PC-3 (cell line): ENCODE data around the gene HLCS. TPM values are rescaled to one million over a fixed set of nuclear protein-coding genes. Genes with fewer than 3 reads are reported as not detected.
A peak's percentile ranks its signal among the peaks of the same experiment; 100 is the strongest.

Experiments
- ATAC-seq: fragments of 200-7000 bp; cut with Tn5 transposase; 2 replicates; pipeline ENCODE4 v1.9.1; 2020; ENCODE audit warnings: mild to moderate bottlenecking, moderate library complexity
- BruUV-seq: library from RNA; stranded (reverse); fragments of 400-500 nt; replicated peaks from 2 replicates; lab custom pipeline; 2021; lab: Mats Ljungman, UMichigan
- CTCF ChIA-PET: fragments of 300-600 bp; sonication (Branson Sonifier 250); formaldehyde crosslinking; loops from one replicate; lab custom pipeline; 2022; ENCODE audit warnings: antibody characterized with exemption; lab: Charles Lee
- POLR2A ChIA-PET: fragments of 300-600 bp; sonication (Branson Sonifier 250); formaldehyde crosslinking; loops from one replicate; lab custom pipeline; 2022; ENCODE audit warnings: antibody characterized with exemption; ENCODE audit not compliant: unreplicated experiment; lab: Charles Lee
- DNase-seq: peaks from one replicate; pipeline ENCODE4 v3.0.0-alpha.2; 2015
- H2AFZ ChIP-seq: fragments of 300-600 bp; sonication (generic); 2 replicates; pipeline ENCODE4 v1.6.0; 2016; ENCODE audit warnings: antibody characterized with exemption, low read length
- H3F3A ChIP-seq: fragments of 300-600 bp; sonication (generic); one replicate; pipeline ENCODE4 v1.6.0; 2017; ENCODE audit warnings: antibody characterized with exemption, low read length, control low read depth, mild to moderate bottlenecking; ENCODE audit not compliant: unreplicated experiment
- H3K27ac ChIP-seq: fragments of 300-600 bp; sonication (generic); 2 replicates; pipeline ENCODE4 v1.5.1; 2016; ENCODE audit warnings: mild to moderate bottlenecking, low read length
- H3K27me3 ChIP-seq: fragments of 300-600 bp; sonication (generic); 2 replicates; pipeline ENCODE4 v1.6.1; 2016; ENCODE audit warnings: low read length, mixed read lengths
- H3K36me3 ChIP-seq: fragments of 300-600 bp; sonication (generic); 2 replicates; pipeline ENCODE4 v1.6.1; 2016; ENCODE audit warnings: low read depth, mixed run types, low read length, mixed read lengths
- H3K4me1 ChIP-seq: fragments of 300-600 bp; sonication (generic); 2 replicates; pipeline ENCODE4 v1.5.1; 2016; ENCODE audit warnings: low read length; ENCODE audit not compliant: insufficient read depth
- H3K4me2 ChIP-seq: fragments of 300-600 bp; sonication (generic); 2 replicates; pipeline ENCODE4 v1.6.0; 2016; ENCODE audit warnings: low read length
- H3K4me3 ChIP-seq: fragments of 300-600 bp; sonication (generic); 2 replicates; pipeline ENCODE4 v1.5.1; 2016; ENCODE audit warnings: mild to moderate bottlenecking, low read length, mixed read lengths
- H3K79me2 ChIP-seq: fragments of 300-600 bp; sonication (generic); 2 replicates; pipeline ENCODE4 v1.6.1; 2017; ENCODE audit warnings: low read length, mixed read lengths
- H3K9ac ChIP-seq: fragments of 300-600 bp; sonication (generic); 2 replicates; pipeline ENCODE4 v1.6.0; 2016; ENCODE audit warnings: mild to moderate bottlenecking, low read length
- H3K9me2 ChIP-seq: fragments of 300-600 bp; sonication (generic); replicated peaks from 2 replicates; pipeline ENCODE4 v1.6.1; 2016; ENCODE audit warnings: mixed run types, low read length, mixed read lengths
- H3K9me3 ChIP-seq: fragments of 300-600 bp; sonication (generic); 2 replicates; pipeline ENCODE4 v1.6.1; 2016; ENCODE audit warnings: low read length, mixed read lengths
- H4K20me1 ChIP-seq: fragments of 300-600 bp; sonication (generic); 2 replicates; pipeline ENCODE4 v1.6.1; 2016; ENCODE audit warnings: low read length, mixed read lengths
- EZH2 ChIP-seq: fragments of 300-600 bp; sonication (generic); IDR thresholded peaks from one replicate; pipeline ENCODE4 v1.6.1; 2017; ENCODE audit warnings: antibody characterized with exemption, mild to moderate bottlenecking, low read length; ENCODE audit not compliant: unreplicated experiment
- EZH2phosphoT487 ChIP-seq: fragments of 300-600 bp; sonication (generic); IDR thresholded peaks from 2 replicates; pipeline ENCODE4 v1.6.1; 2018; ENCODE audit warnings: mild to moderate bottlenecking, antibody characterized with exemption, low read length, borderline replicate concordance
- intact Hi-C: fragments of 100-400 bp; cut with micrococcal nuclease; formaldehyde crosslinking; loops from 2 replicates; pipeline ENCODE4 v1.9.0; 2023
- total RNA-seq: library from RNA; depleted of rRNA; stranded (reverse); fragments of >200 nt; gene quantifications from 2 replicates; pipeline ENCODE4 v1.2.3, GENCODE V29; 2014
- TF ChIP-seq, protein P1 (sequence below): fragments of 300-600 bp; sonication (generic); conservative IDR thresholded peaks from 2 replicates; pipeline ENCODE4 v1.5.1; 2017; ENCODE audit warnings: antibody characterized with exemption, low read depth, mild to moderate bottlenecking, low read length

The HLCS gene
- total RNA-seq, 1 experiment from 2014 or later = 44.1 TPM

DNA sequence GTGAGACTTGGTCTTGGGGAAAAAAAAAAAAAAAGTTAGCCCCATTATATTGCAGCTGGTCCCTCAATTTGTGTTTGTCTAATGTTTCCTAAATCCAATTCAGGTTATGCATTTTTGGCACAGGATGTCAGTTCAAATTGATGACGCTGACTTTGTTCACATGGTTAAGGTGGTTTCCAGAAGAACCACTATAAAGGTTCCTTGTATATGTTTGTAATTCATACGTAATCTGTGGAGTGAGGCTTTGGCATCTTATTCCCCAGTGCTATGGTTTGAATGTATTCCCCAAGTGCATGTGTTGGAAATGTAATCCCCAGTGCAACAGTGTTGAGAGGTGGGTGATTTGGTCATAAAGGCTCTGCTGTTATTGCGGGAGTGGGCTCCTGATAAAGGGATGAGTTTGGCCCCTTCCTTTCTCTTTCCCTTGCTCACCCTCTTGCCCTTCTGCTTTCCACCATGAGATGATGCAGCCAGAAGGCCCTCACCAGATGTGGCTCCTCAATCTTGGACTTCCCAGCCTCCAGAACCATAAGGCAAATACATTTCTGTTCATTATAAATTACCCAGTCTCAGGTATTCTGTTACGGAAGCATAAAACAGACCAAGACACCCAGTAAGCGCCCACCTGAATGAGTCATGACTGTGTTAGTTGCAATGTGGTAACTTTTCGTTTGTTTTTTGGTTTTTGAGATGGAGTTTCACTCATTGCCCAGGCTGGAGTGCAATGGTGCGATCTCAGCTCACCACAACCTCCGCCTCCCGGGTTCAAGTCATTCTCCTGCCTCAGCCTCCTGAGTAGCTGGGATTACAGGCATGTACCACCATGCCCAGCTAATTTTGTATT, 19.5 kb upstream of the HLCS start:
- H4K20me1 ChIP-seq = no peaks in the 10 kb centered on the region
- no peak overlapping the region for H3K4me3 ChIP-seq
- BruUV-seq = no TSS peak
- no peak overlapping the region for H3K9ac ChIP-seq
- H3K79me2 ChIP-seq = no peaks in the 10 kb centered on the region
- ATAC-seq (no peak), DNase-seq (no peak)
- H2AFZ ChIP-seq = no peak overlapping the region
- no peaks in the 10 kb centered on the region for H3K9me3 ChIP-seq
- CTCF ChIA-PET = no interaction called here
- H3K4me2 ChIP-seq = no peak overlapping the region
- intact Hi-C loops = no loop called here
- peaks cover 12% of the 10 kb centered on the region for H3F3A ChIP-seq
- no peak overlapping the region for H3K27ac ChIP-seq
- no peaks in the 10 kb centered on the region for H3K27me3 ChIP-seq
- no peaks in the 10 kb centered on the region for H3K9me2 ChIP-seq
- H3K36me3 ChIP-seq = no peaks in the 10 kb centered on the region
- peaks cover 44% of the 10 kb centered on the region for H3K4me1 ChIP-seq
- TF ChIP-seq EZH2 (no peak), EZH2phosphoT487 (no peak)
- POLR2A ChIA-PET = interaction anchor here (0.6 kb wide), 1 partner anchor 20 kb away, joined by 5 read pairs; the partner anchor contains the start of gene RIPPLY3

DNA sequence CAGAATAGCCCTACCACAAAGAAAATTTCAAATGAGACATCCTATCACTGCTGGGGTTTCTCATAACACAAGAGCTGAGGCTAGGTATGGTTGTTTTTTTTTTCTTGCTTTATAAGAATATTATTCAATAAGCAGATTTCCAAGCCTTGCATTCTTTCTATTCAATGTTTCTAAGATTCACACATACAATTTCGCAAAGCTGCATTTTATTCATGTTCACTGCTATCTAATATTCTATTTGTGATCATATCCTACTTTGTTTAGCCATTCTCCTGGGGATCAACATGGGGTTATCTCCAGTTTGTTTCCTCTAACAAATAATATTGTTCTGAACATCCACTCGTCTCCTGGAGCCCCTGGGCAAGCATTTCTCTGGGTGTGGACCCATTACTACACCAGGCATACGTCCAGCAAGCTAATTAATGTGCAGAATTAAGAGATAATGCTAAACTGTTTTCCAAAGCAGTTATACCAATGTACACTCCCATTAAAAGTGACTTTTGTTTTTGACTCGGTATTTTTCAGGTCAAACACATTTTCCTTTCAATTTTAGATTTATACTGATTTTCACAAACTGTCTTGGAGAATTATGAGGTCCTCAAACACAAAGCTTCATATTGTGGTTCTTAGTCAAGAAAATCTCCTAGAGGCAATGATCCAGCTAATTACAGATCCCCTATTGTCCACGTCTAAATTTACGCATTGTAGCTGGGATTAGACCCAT, 15.7 kb upstream of the HLCS start:
- POLR2A ChIA-PET = no interaction called here

DNA sequence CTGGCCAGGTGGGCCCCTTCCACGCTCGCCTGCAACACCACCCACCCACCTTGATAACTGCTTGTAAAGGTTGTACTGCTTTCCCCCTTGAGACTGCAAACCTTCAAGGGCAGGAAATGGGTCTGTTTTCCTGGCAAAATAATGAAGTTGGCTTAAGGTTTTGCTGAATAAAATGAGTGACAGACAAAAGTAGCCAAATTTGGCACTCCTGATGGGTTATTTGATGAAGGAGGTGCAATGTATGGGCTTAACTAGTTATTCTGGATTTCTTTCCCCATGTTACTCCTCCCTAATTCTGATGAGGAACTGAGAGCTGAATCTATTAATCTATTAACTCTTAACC, 14.6 kb upstream of the HLCS start:
- TF ChIP-seq, protein P1, sequence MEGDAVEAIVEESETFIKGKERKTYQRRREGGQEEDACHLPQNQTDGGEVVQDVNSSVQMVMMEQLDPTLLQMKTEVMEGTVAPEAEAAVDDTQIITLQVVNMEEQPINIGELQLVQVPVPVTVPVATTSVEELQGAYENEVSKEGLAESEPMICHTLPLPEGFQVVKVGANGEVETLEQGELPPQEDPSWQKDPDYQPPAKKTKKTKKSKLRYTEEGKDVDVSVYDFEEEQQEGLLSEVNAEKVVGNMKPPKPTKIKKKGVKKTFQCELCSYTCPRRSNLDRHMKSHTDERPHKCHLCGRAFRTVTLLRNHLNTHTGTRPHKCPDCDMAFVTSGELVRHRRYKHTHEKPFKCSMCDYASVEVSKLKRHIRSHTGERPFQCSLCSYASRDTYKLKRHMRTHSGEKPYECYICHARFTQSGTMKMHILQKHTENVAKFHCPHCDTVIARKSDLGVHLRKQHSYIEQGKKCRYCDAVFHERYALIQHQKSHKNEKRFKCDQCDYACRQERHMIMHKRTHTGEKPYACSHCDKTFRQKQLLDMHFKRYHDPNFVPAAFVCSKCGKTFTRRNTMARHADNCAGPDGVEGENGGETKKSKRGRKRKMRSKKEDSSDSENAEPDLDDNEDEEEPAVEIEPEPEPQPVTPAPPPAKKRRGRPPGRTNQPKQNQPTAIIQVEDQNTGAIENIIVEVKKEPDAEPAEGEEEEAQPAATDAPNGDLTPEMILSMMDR = no peak
- TF ChIP-seq EZH2 (no peak), EZH2phosphoT487 (no peak)
- H3K27me3 ChIP-seq = no peaks in the 10 kb centered on the region
- H3F3A ChIP-seq = no peaks in the 10 kb centered on the region
- H3K36me3 ChIP-seq = no peaks in the 10 kb centered on the region
- H3K4me2 ChIP-seq = peak overlapping the region; percentile 94
- intact Hi-C loops = no loop called here
- POLR2A ChIA-PET = no interaction called here
- H3K9me2 ChIP-seq = no peaks in the 10 kb centered on the region
- CTCF ChIA-PET = no interaction called here
- peak overlapping the region; percentile 81 for H2AFZ ChIP-seq
- H3K27ac ChIP-seq = peak overlapping the region; percentile 44
- H3K79me2 ChIP-seq = peaks cover 22% of the 10 kb centered on the region
- H4K20me1 ChIP-seq = no peaks in the 10 kb centered on the region
- peaks cover 30% of the 10 kb centered on the region for H3K4me1 ChIP-seq
- ATAC-seq = no peak
- H3K4me3 ChIP-seq = peak overlapping the region; percentile 73
- H3K9me3 ChIP-seq = no peaks in the 10 kb centered on the region
- BruUV-seq = TSS peak; percentile 57
- DNase-seq = peak; percentile 35
- peak overlapping the region; percentile 78 for H3K9ac ChIP-seq

More for the DNA sequence above, 15.7 kb upstream of the HLCS start:
- H3K4me3 ChIP-seq = no peak overlapping the region
- ATAC-seq (no peak), DNase-seq (no peak)
- H3F3A ChIP-seq = no peaks in the 10 kb centered on the region
- H3K9me3 ChIP-seq = no peaks in the 10 kb centered on the region
- TF ChIP-seq EZH2phosphoT487 (no peak), EZH2 (no peak)
- TF ChIP-seq, protein P1 = no peak
- no peak overlapping the region for H3K9ac ChIP-seq
- no TSS peak for BruUV-seq
- no peak overlapping the region for H3K4me2 ChIP-seq
- peaks cover 22% of the 10 kb centered on the region for H3K79me2 ChIP-seq
- H3K27ac ChIP-seq = no peak overlapping the region
- no peak overlapping the region for H2AFZ ChIP-seq
- peaks cover 38% of the 10 kb centered on the region for H3K4me1 ChIP-seq
- CTCF ChIA-PET = no interaction called here
- no peaks in the 10 kb centered on the region for H3K27me3 ChIP-seq
- H3K9me2 ChIP-seq = no peaks in the 10 kb centered on the region
- no peaks in the 10 kb centered on the region for H3K36me3 ChIP-seq
- intact Hi-C loops = no loop called here
- H4K20me1 ChIP-seq = no peaks in the 10 kb centered on the region
